Neuronal stem cell (in vitro differentiated cells): ENCODE measurements around the gene GTSE1.
A peak's percentile ranks its signal among the peaks of the same experiment; 100 is the strongest.
"Not testable (repeated sequence)": the region's sequence is repeated elsewhere in the genome, so short reads cannot be mapped to it uniquely, and the experiment has no call there.

Experiments used
- DNase-seq: peaks from one replicate; pipeline ENCODE4 v3.0.0-alpha.2; 2013; ENCODE audit warnings: low spot score
- H2AFZ ChIP-seq: one replicate; pipeline ENCODE4 v1.6.1; 2013; ENCODE audit warnings: mild to moderate bottlenecking, low read length, inconsistent platforms
- H2AK5ac ChIP-seq: 2 replicates; pipeline ENCODE4 v1.6.1; 2013; ENCODE audit warnings: low read depth, mild to moderate bottlenecking, inconsistent platforms, low read length, moderate library complexity, mixed read lengths
- H2BK120ac ChIP-seq: 2 replicates; pipeline ENCODE4 v1.6.1; 2013; ENCODE audit warnings: low read depth, mild to moderate bottlenecking, inconsistent platforms, low read length, moderate library complexity, mixed read lengths
- H2BK12ac ChIP-seq: one replicate; pipeline ENCODE4 v1.6.1; 2013; ENCODE audit warnings: low read length, inconsistent platforms
- H2BK15ac ChIP-seq: 2 replicates; pipeline ENCODE4 v1.6.1; 2013; ENCODE audit warnings: mild to moderate bottlenecking, low read length, inconsistent platforms, mixed read lengths
- H2BK5ac ChIP-seq: one replicate; pipeline ENCODE4 v1.6.1; 2013; ENCODE audit warnings: inconsistent platforms, mild to moderate bottlenecking, low read length, moderate library complexity
- H3K14ac ChIP-seq: one replicate; pipeline ENCODE4 v1.6.1; 2013; ENCODE audit warnings: low read length, inconsistent platforms
- H3K18ac ChIP-seq: 2 replicates; pipeline ENCODE4 v1.6.1; 2013; ENCODE audit warnings: low read length, inconsistent platforms
- H3K23ac ChIP-seq: 2 replicates; pipeline ENCODE4 v1.6.1; 2013; ENCODE audit warnings: low read depth, mild to moderate bottlenecking, mixed read lengths, low read length, inconsistent platforms; ENCODE audit not compliant: poor library complexity
- H3K27ac ChIP-seq: replicated peaks from 3 replicates; pipeline ENCODE4 v1.5.1; 2013; ENCODE audit warnings: low read length, inconsistent platforms
- H3K27me3 ChIP-seq, 3 experiments: 2 replicates each; pipeline ENCODE4 v1.6.1; 2013; ENCODE audit warnings: low read length in 3 of 3, mild to moderate bottlenecking in 2 of 3, inconsistent platforms in 1 of 3, low read depth in 1 of 3, mixed read lengths in 1 of 3, moderate library complexity in 1 of 3; ENCODE audit not compliant: control insufficient read depth in 3 of 3, insufficient read depth in 3 of 3
- H3K36me3 ChIP-seq, 2 donors: replicated peaks in 1 of 2; 2 replicates each; pipeline ENCODE4 v1.6.1; 2013; ENCODE audit warnings: low read length in 2 of 2; ENCODE audit not compliant: control insufficient read depth in 2 of 2, insufficient read depth in 2 of 2
- H3K4ac ChIP-seq: 2 replicates; pipeline ENCODE4 v1.6.1; 2013; ENCODE audit warnings: inconsistent platforms, mild to moderate bottlenecking, low read length, moderate library complexity
- H3K4me1 ChIP-seq, 2 donors: 1 replicate in 1 of 2; 2 replicates in 1 of 2; pipeline ENCODE4 v1.6.1; 2013; ENCODE audit warnings: low read length in 2 of 2, low read depth in 1 of 2; ENCODE audit not compliant: control insufficient read depth in 2 of 2, insufficient read depth in 1 of 2
- H3K4me2 ChIP-seq: one replicate; pipeline ENCODE4 v1.6.1; 2013; ENCODE audit warnings: mild to moderate bottlenecking, low read length, inconsistent platforms; ENCODE audit not compliant: insufficient read depth, poor library complexity, severe bottlenecking
- H3K4me3 ChIP-seq, 2 donors: 2 replicates each; pipeline ENCODE4 v1.5.1; 2013; ENCODE audit warnings: low read length in 2 of 2, mild to moderate bottlenecking in 2 of 2, inconsistent platforms in 1 of 2, moderate library complexity in 1 of 2
- H3K79me1 ChIP-seq: one replicate; pipeline ENCODE4 v1.6.1; 2013; ENCODE audit warnings: low read depth, mild to moderate bottlenecking, inconsistent platforms, low read length, moderate library complexity
- H3K9ac ChIP-seq: one replicate; pipeline ENCODE4 v1.6.1; 2013; ENCODE audit warnings: mild to moderate bottlenecking, low read depth, low read length, inconsistent platforms; ENCODE audit not compliant: poor library complexity
- H3K9me3 ChIP-seq, 2 donors: replicated peaks in 1 of 2; 2 replicates each; pipeline versions ENCODE3 to v1.6.1; 2013; ENCODE audit warnings: low read length in 2 of 2, mild to moderate bottlenecking in 2 of 2, inconsistent platforms in 1 of 2, low read depth in 1 of 2, mixed read lengths in 1 of 2, moderate library complexity in 1 of 2; ENCODE audit not compliant: control insufficient read depth in 2 of 2, insufficient read depth in 1 of 2
- H4K8ac ChIP-seq: one replicate; pipeline ENCODE4 v1.6.1; 2013; ENCODE audit warnings: low read depth, mild to moderate bottlenecking, inconsistent platforms, low read length, moderate library complexity
- H4K91ac ChIP-seq: one replicate; pipeline ENCODE4 v1.6.1; 2013; ENCODE audit warnings: low read length, low read depth, mild to moderate bottlenecking, inconsistent platforms; ENCODE audit not compliant: poor library complexity
- WGBS, 2 donors: extraction: QIAGEN DNeasy Blood & Tissue Kit; methylation state at CpG; one replicate each; pipeline ENCODE4 v1.1.7; 2013; ENCODE audit warnings: missing lambda C conversion rate in 2 of 2, mixed read lengths in 1 of 2; ENCODE audit not compliant: insufficient read length in 2 of 2, insufficient replicate concordance in 1 of 2; ENCODE audit errors: extremely low coverage in 2 of 2; 5-methylcytosine and 5-hydroxymethylcytosine counted together

Gene GTSE1

DNA sequence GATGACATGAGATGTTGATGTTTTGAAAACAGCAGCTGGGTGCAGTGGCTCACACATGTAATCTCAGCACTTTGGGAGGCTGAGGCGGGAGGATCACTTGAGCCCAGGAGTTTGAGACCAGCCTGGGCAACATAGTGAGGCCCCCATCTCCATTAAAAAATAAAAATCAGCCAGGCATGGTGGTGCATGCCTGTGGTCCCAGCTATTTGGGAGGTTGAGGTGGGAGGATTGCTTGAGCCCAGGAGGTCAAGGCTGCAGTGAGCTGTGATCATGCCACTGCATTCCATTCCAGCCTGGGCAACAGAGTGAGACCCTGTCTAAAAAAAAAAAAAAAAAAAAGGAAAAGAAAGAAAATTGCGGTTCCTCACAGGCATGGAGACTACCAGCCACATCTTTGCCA is 16.2 kb downstream of the GTSE1 start:
- not testable (repeated sequence) for H3K9me3 ChIP-seq, H3K23ac ChIP-seq, H4K8ac ChIP-seq, DNase-seq, H3K14ac ChIP-seq, H3K79me1 ChIP-seq, H3K9ac ChIP-seq, H3K27me3 ChIP-seq, H3K4me2 ChIP-seq, H2BK12ac ChIP-seq, H3K18ac ChIP-seq, H2BK15ac ChIP-seq, H4K91ac ChIP-seq, H3K4ac ChIP-seq, H3K4me3 ChIP-seq, H2AFZ ChIP-seq, H2AK5ac ChIP-seq, H2BK120ac ChIP-seq, H3K27ac ChIP-seq, H3K4me1 ChIP-seq, H2BK5ac ChIP-seq
- peaks cover 37 to 94% of the 10 kb centered on the region in 2 donors for H3K36me3 ChIP-seq
- WGBS, 2 donors: no CpG with 5 or more reads among the region's 2 CpGs

DNA sequence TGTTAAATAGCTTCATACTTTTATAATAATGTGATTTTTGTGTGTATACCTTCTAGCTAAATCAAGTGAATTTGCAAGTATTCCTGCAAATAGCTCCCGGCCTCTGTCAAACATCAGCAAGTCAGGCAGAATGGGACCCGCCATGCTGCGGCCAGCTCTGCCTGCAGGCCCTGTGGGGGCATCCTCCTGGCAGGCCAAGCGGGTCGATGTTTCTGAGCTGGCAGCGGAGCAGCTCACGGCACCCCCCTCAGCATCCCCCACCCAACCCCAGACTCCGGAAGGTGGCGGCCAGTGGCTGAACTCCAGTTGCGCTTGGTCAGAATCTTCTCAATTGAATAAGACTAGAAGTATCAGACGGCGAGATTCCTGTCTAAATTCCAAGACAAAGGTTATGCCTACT is 19.3 kb downstream of the GTSE1 start:
- Histone ChIP-seq H3K36me3 (peaks cover 38 to 93% of the 10 kb centered on the region in 2 donors), H3K9me3 (peaks cover 0 to 3% of the 10 kb centered on the region in 2 donors), H3K9ac (no peak overlapping the region), H2BK5ac (no peak overlapping the region), H2AFZ (no peak overlapping the region), H3K4me3 (no peak overlapping the region), H3K27me3 (no peaks in the 10 kb centered on the region), H2BK15ac (no peak overlapping the region), H3K14ac (no peak overlapping the region), H4K8ac (no peak overlapping the region), H3K4me2 (no peak overlapping the region), H2BK12ac (no peak overlapping the region), H3K27ac (no peak overlapping the region), H3K4me1 (no peaks in the 10 kb centered on the region), H4K91ac (no peak overlapping the region), H3K23ac (no peak overlapping the region), H3K4ac (no peak overlapping the region), H3K18ac (no peak overlapping the region), H3K79me1 (peaks cover 11% of the 10 kb centered on the region), H2AK5ac (no peak overlapping the region), H2BK120ac (no peak overlapping the region)
- no CpG with 5 or more reads among the region's 12 CpGs for WGBS, 2 donors
- no peak for DNase-seq

DNA sequence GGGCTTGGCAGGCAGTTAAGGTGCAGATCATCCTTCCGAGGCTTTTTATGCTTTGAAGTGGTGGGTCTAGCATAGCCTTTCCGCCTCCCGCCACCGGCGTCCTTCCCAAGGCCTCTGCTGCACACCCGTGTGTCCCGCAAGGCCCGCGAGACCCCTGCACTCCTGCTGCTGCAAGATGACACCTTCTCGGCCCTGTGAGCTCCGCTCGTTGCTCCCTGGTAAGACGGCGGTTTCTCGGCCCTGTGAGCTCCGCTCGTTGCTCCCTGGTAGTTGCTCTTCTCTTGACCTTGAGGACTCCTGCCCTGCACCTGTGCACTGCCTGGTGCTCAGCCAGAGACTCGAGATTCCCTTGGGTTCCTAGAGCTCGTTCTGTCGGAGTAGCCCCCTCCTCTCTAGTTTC is 21.0 kb downstream of the GTSE1 start:
- Histone ChIP-seq H3K79me1 (peaks cover 11% of the 10 kb centered on the region), H2BK120ac (no peak overlapping the region), H3K9me3 (peaks cover 0 to 3% of the 10 kb centered on the region in 2 donors), H3K4me2 (no peak overlapping the region), H4K91ac (no peak overlapping the region), H3K4me3 (no peak overlapping the region), H2BK12ac (no peak overlapping the region), H2AFZ (no peak overlapping the region), H3K14ac (no peak overlapping the region), H3K9ac (no peak overlapping the region), H2AK5ac (no peak overlapping the region), H3K27me3 (no peaks in the 10 kb centered on the region), H4K8ac (no peak overlapping the region), H3K18ac (no peak overlapping the region), H3K4ac (no peak overlapping the region), H3K27ac (no peak overlapping the region), H3K36me3 (peaks cover 37 to 92% of the 10 kb centered on the region in 2 donors), H3K23ac (no peak overlapping the region), H2BK5ac (peak overlapping the region; percentile 10), H3K4me1 (no peaks in the 10 kb centered on the region), H2BK15ac (no peak overlapping the region)
- DNase-seq: no peak
- WGBS, 2 donors: no CpG with 5 or more reads among the region's 20 CpGs

DNA sequence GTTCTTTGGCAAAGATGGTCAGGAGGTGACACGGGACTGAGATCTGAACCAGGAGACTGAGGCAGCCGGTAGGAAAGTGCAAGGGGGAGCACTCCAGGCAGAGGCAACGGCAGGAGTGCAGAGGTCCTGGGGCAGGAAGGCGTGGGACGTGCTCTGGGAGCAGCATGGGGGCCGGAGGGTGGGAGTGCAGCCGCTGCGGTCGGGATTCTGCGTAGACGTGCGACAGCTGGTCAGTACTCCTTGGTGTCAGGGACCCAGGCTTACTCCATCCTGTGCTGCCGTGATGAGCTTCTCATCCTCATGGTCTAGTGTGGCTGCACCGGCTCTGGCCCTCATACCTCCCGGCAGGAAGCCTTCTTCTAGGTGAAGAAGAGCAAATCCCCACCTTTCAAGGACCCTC is 21.9 kb downstream of the GTSE1 start:
- H3K9me3 ChIP-seq: peaks cover 0 to 3% of the 10 kb centered on the region in 2 donors
- no peak overlapping the region for H4K91ac ChIP-seq
- H3K4me1 ChIP-seq: no peaks in the 10 kb centered on the region
- H3K4me3 ChIP-seq: no peak overlapping the region
- H3K36me3 ChIP-seq: peaks cover 43 to 95% of the 10 kb centered on the region in 2 donors
- H3K4me2 ChIP-seq: no peak overlapping the region
- H3K27me3 ChIP-seq: no peaks in the 10 kb centered on the region
- H4K8ac ChIP-seq: no peak overlapping the region
- H2BK5ac ChIP-seq: peak overlapping the region; percentile 53
- H2BK120ac ChIP-seq: no peak overlapping the region
- no peak overlapping the region for H3K14ac ChIP-seq
- H3K23ac ChIP-seq: peak overlapping the region; percentile 31
- H3K27ac ChIP-seq: no peak overlapping the region
- no CpG with 5 or more reads among the region's 15 CpGs for WGBS, 2 donors
- H2AFZ ChIP-seq: no peak overlapping the region
- peaks cover 14% of the 10 kb centered on the region for H3K79me1 ChIP-seq
- H3K18ac ChIP-seq: no peak overlapping the region
- no peak for DNase-seq
- peak overlapping the region; percentile 50 for H3K9ac ChIP-seq
- H3K4ac ChIP-seq: no peak overlapping the region
- H2AK5ac ChIP-seq: no peak overlapping the region
- H2BK12ac ChIP-seq: no peak overlapping the region
- no peak overlapping the region for H2BK15ac ChIP-seq
